ENCODE measurements around the gene SLC52A3.

Gene SLC52A3

DNA sequence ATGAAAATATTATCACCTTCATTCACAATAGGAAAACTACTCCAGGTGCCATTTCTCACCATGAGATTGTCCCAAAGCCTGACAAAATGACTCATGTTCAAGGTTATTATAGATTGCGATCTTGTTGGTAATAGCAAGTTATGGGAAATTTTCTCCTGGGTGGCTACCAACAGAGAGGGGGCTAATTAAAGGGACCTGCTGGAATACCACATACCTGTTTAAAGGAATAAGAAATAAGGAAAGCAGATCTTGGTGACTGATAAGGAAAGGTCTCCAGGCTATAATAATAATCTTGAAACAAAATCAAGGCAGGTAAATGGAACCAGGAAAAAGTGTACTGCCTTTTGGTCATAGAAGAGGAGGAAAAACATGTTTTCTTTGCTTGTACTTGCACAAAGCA, 1.4 kb downstream of the SLC52A3 start:
- DNase-seq (ENCODE audit: low read depth, low spot score) = no peak

DNA sequence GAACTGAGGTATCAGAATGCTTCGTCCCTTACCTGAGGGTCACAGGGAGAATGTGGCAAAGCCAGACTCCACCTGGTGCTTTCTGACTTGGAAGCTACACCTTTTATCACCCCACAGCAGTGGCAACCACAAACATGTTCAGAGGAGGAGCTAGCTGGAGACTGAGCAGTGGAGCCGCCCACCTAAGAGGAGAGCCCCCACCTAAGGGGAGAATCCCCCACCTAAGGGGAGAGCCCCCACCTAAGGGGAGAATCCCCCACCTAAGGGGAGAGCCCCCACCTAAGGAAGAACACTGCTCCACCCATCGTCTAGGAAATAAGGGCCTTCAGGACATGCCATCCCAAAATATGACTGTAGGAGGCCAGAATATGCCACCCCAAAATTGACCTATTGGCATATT, 4.0 kb downstream of the SLC52A3 start:
- no peak for DNase-seq (ENCODE audit: low read depth, low spot score)

DNA sequence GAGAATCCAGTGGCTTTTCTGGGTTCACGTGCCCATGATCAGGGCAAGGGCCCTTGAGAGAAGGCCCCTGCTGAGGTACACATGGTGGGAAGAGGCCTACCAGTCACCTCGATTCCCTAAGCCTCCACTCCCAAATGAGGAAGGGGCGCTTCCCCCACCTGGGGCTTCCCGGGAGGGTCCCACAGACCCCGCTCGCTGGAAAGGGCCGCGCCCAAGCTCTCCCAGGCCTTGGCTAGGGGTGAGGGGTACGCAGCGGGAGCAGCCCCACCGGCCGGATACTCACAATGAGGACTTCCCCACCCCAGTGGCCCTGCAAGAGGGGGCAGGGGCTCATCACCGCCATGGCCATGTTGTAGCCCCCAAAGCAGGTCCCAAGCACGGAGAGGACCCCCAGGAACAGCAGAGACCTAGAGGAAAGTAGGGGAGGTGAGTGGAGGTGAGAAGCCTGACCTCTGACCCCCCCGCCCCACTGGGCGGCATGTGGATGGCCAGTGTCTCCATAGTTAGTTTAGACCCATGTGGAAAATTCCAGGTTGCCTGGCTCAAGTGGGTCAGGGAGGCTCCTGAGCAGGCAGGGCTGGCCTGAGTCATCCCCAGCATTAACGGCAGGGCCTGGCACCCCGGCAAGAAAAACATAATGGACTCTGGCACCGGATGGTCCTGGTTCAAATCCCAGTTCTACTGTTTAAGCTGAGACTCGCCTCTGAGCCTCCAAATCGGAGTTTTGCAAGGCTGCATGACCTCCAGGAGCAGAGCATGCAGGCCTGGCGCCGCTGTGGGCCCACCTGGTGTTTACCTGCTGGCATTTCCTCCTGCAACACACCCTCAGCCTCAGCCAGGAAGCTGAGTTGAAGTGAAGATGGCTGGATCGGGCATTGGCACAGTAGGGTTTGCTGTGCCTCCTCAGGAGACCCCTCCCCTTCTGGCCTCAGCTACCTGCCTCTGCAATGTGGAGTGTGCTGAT, 6.6 kb downstream of the SLC52A3 start:
- DNase-seq (ENCODE audit: low read depth, low spot score) = no peak

DNA sequence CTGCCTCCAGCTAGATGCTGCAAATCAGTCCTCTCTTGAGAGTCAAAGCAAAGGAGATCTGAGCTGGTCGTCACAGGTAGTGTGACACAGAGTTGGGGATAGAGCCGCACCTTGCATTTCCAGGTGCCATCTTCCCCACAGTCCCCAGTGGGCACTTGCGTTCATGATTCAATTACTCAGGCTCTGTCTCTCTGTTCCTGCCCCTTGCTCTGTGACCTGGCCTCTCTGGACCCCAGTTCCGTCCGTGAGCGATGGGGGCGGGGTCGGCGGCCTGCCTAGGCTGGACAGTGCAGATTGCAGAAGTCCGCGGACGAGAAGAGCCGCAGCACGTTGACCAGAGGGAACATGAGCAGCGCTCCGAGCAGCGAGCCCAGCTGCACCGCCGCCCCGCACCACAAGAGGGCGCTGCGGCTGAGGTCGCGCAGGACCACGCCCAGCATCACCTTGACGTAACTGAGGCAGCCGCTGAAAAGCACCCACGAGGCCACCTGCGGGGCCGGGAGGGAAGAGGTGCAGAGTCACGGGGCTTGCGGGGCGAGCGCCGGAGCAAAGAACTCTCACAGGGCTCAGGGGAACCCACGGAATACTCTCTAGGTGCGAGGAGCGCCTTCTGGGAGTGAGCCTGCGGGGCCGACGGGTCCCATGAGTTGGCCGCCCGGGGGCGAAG, 7.4 kb downstream of the SLC52A3 start:
- DNase-seq (ENCODE audit: low read depth, low spot score) = peak; percentile 92

DNA sequence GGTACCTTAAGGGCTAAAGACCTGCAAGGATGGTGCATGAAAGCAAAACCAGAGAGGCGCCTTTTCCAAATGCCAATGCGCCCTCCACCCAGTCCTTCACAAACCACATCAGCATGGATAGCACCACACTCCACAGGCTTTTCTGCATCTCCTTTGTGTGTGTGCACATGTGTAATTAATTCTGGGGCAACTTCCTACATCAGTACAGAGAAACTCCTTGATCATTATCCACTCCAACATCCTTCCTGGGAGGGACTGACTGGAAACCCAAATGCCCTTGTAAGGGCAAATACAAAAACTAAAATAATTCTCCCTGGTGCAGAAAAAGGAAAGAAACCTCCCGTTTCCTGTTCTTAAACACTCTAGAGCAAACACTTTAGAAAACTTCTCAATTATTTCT, 10.8 kb downstream of the SLC52A3 start:
- no peak for DNase-seq (ENCODE audit: low read depth, low spot score)

DNA sequence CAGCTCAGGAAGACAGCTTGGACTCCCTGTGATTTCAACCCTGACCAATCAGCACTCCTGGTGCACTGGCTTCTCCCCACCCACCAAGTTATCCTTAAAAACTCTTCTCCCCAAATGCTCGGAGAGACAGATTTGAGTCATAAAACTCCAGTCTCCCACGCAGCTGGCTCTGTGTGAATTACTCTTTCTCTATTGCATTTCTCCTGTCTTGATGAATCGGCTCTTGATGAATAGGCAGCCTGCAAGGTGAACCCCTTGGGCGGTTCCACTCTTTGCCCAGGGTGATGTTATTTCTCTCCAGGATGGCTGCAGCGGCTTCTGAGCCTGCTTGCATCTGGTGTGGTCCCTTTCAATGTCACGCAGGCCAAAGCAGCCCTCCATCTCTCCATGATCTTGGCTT, 12.4 kb downstream of the SLC52A3 start:
- no peak for DNase-seq (ENCODE audit: low read depth, low spot score)

DNA sequence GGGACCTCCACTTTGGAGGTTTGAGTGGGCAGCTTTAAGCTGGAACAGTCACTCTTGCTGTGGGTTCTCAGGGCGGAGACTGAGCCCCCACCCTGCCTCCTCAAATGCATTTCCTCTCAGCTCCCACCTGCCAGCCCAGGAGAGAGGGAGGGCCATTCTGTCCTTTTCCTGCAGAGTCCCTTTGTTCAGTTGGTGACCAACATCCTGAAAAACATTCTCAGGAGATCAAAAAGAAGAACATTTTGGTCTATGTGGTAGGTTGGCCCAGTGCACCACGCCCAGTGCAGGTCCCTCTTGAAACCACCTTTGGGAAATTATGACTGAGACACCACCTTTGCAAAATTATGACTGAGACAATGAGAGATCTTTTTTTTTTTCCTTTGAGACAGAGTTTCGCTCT, 13.4 kb downstream of the SLC52A3 start:
- DNase-seq (ENCODE audit: low read depth, low spot score) = no peak

DNA sequence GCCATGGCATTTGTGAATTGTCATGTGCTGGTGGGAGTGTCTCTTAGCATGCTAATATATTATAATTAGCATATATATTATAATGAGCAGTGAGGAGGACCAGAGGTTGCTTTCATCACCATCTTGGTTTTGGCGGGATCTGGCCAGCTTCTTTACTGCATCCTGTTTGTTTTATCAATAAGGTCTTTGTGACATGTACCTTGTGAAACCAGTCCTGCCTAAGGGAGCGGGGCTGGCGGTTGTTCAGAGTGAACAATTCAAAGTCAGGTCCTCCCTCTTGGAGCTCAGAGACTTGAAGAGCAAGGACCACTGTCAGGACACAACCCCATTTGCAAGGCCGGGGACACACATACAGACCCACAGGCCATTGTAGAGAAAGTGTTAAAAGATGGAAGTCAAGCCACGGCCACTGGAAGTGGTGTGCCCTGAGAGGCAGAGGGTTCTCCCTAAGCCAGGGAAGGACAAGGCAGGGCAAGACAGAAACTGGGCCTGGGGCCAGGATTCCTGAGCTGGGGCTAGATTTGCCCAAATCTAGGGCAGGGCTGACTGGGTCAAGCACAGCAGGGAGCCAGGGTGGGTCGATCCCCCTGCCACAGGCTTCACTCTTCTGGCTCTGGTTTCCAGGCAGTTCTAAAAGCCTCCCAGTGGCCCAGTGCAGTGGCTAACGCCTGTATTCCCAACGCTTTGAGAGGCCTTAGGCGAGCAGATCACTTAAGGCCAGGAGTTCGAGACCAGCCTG, 14.2 kb downstream of the SLC52A3 start:
- peak; percentile 55 for DNase-seq (ENCODE audit: low read depth, low spot score)

DNA sequence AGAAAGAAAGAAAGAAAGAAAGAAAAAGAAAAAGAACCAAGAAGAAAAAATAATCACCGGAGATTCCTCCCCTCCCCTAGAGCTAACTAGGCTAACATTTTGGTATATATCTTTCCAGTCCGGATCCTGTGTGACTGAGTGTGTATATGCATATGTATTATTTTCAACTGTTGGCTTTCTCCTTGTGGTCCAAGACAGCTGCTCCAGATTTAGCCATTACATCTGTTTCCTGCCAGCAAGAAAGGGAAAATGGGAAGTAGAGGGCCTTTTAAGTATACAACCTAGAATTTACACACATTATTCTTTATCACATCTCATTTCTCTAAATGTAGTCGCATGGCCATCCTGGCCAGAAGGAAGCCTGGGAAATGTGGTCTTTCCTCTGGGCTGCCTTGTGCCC, 15.2 kb downstream of the SLC52A3 start:
- DNase-seq (ENCODE audit: low read depth, low spot score) = no peak

DNA sequence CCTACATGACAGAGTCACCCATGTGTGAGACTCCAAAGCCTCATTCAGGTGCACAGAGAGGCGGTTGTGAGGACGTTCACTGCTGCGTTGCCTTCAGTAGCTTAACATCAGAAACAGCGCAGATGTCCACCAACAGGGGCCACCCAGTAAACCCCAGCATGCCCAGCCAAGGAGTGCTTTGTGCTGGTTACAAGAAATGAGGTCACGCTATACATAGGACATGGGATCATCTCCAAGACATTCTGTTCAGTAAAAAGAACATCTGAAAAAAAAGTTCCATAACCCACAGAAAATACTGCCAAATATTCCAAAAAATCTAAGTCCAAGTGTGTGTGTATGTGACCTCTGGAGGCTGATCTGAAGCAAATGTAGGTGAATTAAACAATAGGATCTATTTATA, 16.0 kb downstream of the SLC52A3 start:
- DNase-seq (ENCODE audit: low read depth, low spot score) = no peak

DNA sequence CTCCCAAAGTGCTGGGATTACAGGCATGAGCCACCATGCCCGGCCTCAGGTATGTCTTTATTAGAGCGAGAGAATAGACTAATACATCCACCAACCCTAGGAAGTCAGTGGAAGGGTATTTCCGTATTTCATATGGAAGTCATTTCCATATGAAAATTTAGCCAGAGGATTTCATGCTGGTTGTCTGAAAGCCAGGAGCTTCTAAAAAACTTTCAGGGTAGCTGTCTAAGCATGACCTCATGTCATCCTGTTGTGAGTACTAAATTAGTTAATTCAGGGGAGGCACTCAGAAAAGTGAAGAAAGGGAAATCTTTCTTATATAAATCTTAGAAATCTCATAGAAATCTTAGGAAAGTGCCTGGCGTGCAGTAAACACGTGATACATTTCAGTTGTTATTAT, 16.5 kb downstream of the SLC52A3 start:
- no peak for DNase-seq (ENCODE audit: low read depth, low spot score)

DNA sequence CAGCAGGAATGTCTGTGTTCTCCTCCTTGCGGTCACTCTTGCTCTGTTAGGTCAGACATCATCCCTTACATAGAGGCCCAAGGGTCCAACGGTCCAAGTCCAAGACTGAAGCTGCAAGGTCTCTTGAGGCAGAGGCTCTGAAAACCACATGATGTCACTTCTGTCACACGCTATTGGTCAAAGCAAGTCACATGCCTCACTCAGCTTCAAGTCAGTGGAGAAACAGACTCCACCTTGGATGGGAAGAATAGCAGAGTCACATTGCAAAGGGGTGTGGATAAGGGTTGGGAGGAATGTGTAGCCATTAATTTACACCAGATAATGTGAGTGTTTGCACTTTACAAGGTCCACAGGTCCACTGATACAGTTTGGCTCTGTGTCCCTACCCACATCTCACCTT, 17.5 kb downstream of the SLC52A3 start:
- DNase-seq (ENCODE audit: low read depth, low spot score) = no peak

DNA sequence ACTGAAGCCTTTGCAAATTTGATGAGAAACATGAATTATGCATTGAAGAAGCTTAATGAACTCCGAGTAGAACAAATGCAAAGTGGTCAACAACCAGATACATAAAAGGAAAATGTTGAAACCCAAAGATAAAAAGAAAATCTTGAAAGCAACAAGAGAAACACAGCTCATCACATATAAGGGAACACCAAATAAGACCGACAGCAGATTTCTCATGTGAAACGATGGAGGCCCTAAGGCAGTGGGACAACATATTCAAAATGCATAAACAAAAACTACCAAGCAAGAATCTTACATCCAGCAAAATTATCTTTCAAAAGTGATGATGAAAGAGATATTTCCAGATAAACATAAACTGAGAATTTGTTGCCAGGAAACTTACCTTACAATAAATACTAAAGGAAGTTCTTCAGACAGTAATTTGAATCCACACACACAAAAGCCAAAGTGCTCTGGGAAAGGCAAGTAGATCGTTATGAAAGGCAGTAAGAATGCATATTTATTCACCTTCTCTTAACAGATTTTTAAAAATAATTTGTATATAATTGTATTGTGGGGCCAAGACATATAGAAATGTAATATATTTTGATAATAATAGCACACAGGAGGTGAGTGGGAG, 22.5 kb downstream of the SLC52A3 start:
- no peak for DNase-seq (ENCODE audit: low read depth, low spot score)

DNA sequence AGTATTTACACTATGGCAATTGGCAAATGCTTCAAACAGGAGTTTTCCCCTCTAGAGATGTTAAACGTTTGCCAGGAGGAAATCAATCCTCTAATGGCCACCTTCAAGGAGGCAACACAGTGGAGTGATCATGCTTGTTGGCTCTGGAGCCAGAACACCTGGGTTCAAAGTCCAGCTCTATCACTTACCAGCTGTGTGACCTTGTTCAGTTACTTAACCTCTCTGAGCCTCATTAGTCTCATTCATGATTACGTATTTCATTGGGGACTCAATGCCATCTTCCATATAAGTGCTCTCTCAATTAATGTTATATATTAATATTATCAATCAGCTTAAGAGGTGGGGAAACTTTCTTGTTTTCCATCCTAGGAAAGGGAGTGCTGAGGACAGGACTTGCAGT, 26.1 kb downstream of the SLC52A3 start:
- DNase-seq (ENCODE audit: low read depth, low spot score) = no peak

DNA sequence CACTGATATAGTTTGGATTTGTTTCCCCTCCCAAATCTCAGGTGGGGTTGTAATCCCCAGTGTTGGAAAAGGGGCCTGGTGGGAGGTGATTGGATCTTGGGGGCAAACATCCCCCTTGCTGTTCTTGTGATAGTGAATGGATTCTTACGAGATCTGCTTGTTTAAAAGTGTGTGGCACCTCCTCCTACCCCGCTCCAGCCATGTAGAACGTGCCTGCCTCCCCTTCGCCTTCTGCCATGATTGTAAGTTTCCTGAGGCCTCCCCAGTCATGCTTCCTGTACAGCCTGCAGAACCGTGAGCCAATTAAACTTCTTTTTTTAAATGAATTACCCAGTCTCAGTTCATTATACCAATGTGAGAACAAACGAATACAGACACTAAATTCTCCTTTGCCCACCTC, 26.7 kb downstream of the SLC52A3 start:
- no peak for DNase-seq (ENCODE audit: low read depth, low spot score)

DNA sequence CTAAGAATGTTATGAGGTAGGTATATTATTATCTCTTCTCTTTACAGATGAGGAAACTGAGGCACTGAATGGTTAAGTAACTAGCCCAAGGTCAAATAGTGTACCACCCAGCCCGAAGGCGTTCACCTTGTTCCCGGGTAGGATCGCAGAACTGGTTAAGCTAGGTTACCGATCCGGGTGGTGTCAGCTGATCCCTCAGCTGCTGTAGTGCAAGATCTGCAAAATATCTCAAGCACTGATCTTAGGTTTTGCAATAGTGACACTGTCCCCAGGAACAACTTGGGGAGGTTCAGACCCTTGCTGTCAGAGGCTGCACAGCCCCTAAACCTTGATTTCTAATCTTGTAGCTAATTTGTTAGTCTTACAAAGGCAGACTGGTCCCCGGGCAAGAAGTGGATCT, 28.1 kb downstream of the SLC52A3 start:
- DNase-seq (ENCODE audit: low read depth, low spot score) = no peak

DNA sequence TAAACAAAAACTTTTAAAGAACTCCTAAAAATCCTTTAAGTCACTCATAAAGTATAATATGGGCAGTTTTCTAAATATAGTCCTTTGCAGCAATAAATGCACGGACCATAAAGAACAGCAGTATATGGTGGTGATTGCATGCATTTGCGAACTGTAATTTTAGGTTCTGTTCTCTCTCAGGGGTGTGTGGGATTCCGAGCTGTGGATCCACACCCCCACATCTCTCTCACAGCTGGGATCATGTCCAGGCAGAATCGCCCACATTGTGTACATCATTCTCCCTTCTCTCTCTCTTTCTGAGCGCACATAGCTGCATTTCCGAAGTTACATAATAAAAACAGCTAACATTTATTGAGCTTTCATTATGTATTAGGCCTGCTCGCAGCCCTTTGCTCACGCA, 28.6 kb downstream of the SLC52A3 start:
- no peak for DNase-seq (ENCODE audit: low read depth, low spot score)

DNA sequence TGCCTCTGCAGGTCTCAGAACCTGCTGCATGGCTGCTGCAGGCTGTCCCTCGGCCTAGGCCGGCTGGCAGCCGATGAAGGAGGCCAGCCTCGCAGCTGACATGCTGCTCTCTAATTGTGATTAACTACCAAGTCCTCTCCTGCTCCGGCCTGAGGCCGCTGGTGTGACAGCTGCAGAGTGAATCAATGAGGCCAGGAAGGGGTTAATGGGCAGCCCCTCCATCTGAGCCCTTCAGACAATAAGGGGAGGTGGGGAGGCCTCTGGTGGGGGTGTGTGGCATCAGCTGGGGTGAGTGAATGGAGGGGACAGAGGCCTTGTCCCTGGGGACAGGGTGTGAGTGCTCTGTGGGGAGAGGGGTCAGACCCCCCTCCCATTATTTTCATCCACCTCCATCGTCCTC, 34.4 kb downstream of the SLC52A3 start:
- DNase-seq (ENCODE audit: low read depth, low spot score) = peak; percentile 60

DNA sequence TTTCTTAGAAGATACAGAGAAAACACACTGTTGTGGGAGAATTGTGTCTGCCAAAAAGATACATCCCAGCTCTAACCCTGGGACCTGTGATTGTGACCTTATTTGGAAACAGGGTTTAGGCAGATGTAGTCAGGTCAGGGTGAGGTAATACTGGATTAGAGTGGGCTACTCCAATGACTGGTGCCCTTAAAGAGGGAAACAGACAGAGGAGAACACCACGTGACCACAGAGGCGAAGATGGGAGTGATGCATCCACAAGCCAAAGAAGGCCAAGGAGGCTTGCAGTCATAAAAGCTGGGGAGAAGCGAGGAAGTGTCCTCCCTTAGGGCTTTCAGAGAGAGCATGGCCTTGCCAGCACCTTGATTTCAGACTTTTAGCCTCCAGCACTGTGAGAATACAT, 35.6 kb downstream of the SLC52A3 start:
- no peak for DNase-seq (ENCODE audit: low read depth, low spot score)

DNA sequence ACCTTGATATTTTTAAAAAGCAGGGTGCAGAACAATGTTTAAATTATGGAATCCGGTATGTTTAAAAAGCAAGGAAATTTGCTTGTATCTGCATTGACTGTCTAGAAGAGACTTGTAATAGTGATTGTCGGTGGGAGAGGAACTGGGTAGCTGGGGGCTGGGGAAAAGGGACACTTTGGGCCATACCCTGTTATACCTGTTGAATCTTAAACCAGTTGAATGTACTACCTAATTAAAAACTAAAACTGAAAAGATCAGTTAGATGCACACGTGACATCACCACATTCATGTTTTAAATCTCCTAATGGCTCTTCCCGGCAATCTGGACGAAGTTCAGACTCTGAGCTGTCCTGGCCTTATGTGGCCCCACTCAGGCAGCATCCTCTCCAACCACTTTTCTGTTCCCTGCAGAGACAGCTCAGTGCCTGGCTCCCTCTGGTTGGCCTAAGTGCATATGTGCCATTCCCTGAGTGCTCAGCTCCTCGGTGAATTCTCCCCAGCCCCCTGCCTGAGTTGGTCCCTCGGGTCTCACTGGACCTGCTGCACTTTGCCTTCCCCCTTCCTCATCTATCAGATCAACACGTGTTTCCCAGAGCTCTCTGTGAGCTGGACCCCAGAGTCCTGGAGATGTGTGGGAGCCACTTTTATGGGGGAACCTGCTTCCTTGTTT, 36.3 kb downstream of the SLC52A3 start:
- no peak for DNase-seq (ENCODE audit: low read depth, low spot score)

DNA sequence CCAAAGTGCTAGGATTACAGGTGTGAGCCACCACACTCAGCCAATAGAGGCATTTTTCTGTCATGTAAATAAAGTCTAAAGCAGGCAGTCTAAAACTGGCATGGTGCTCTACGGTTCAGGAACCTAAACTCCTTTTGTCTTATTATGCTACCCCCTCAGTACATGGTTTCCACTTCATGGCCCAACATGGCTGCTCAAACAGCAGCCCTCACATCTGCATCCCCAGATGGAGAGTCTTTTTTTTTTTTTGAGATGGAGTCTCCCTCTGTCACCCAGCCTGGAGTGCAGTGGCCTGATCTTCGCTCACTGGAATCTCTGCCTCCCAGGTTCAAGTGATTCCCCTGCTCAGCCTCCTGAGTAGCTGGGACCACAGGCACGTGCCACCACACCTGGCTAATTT, 38.3 kb downstream of the SLC52A3 start:
- no peak for DNase-seq (ENCODE audit: low read depth, low spot score)
